ENCODE results near the gene NAXE. TPM values are rescaled to one million over a fixed set of nuclear protein-coding genes. Genes with fewer than 3 reads are reported as not detected.

Gene NAXE
- total and polyA plus RNA-seq, 2 of the 13 experiments (the other 11 are each of a cell fraction or from before 2014, with no cell fraction given): 39.4 to 59.4 TPM

- no peak for TF ChIP-seq ZNF513 (CRISPR knock-in tag; conservative IDR thresholded peaks at IDR 0.05)
- peak; percentile 43; the same call in 1 of the 2 replicates for TF ChIP-seq SMC3 (IDR thresholded peaks at IDR 0.05; ENCODE audit: low read length)
- TF ChIP-seq PHF8 (CRISPR knock-in tag; IDR thresholded peaks at IDR 0.05): no peak
- TF ChIP-seq HIVEP1 (CRISPR knock-in tag; IDR thresholded peaks at IDR 0.05): no peak
- no peak for TF ChIP-seq TP53 (CRISPR knock-in tag; conservative IDR thresholded peaks at IDR 0.05)
- TF ChIP-seq ATRX (CRISPR knock-in tag; IDR thresholded peaks at IDR 0.05; ENCODE audit: borderline replicate concordance): no peak
- no peak for TF ChIP-seq NONO (IDR thresholded peaks at IDR 0.05)
- TF ChIP-seq NONO (CRISPR knock-in tag; conservative IDR thresholded peaks at IDR 0.05): no peak
- TF ChIP-seq IKZF1 (IDR thresholded peaks at IDR 0.05): no peak
- peak; percentile 65 for TF ChIP-seq XRCC5 (optimal IDR thresholded peaks at IDR 0.05; ENCODE audit: low read length)
- TF ChIP-seq FOXA1 (IDR thresholded peaks at IDR 0.05): no peak
- TF ChIP-seq FOXA1 (CRISPR knock-in tag; IDR thresholded peaks at IDR 0.05): peak; percentile 59
- TF ChIP-seq ZNF275 (CRISPR knock-in tag; IDR thresholded peaks at IDR 0.05; ENCODE audit: borderline replicate concordance): no peak
- no peak for TF ChIP-seq GATAD1 (CRISPR knock-in tag; IDR thresholded peaks at IDR 0.05)
- TF ChIP-seq TFAP4 (IDR thresholded peaks at IDR 0.05; ENCODE audit: borderline replicate concordance, low read depth): no peak
- no peak for TF ChIP-seq CCAR2 (optimal IDR thresholded peaks at IDR 0.05; ENCODE audit: low read depth, low read length)
- TF ChIP-seq NR1H2 (CRISPR knock-in tag; IDR thresholded peaks at IDR 0.05; ENCODE audit: borderline replicate concordance, low read depth): no peak
- TF ChIP-seq CTCF (CRISPR knock-in tag; IDR thresholded peaks at IDR 0.05): peak; percentile 74
Observed at GRCh38 chr1:156618853-156619581, 27.4 kb downstream of the NAXE start, which contains the start of gene HAPLN2 (continued).

Data from HepG2 (cell line).